AG20443 (cell line): ENCODE results near the gene OR8I2.
"Not testable (repeated sequence)": the region's sequence is repeated elsewhere in the genome, so short reads cannot be mapped to it uniquely, and the experiment has no call there.

Source experiments
- DNase-seq: peaks from one replicate; pipeline ENCODE4 v3.0.0; 2012; ENCODE audit warnings: low spot score, mixed read lengths

OR8I2 gene

GRCh38 chr11:56093008-56093407 lies at the start of gene OR8I2:
Gene OR8I2, plus strand, starts transcription at chr11:56093308. Its CDS starts 0 bp downstream, at chr11:56093308.
- no peak for DNase-seq

GRCh38 chr11:56045538-56045937 lies 47.6 kb upstream of the OR8I2 start:
- no peak for DNase-seq

GRCh38 chr11:56048480-56048879 lies 44.6 kb upstream of the OR8I2 start:
- DNase-seq = no peak

GRCh38 chr11:56049487-56049886 lies 43.6 kb upstream of the OR8I2 start:
- no peak for DNase-seq

- not testable (repeated sequence) for DNase-seq
Measured at GRCh38 chr11:56056366-56056765, 36.7 kb upstream of the OR8I2 start.

GRCh38 chr11:56057661-56058237 lies 35.4 kb upstream of the OR8I2 start:
- not testable (repeated sequence) for DNase-seq

GRCh38 chr11:56058260-56058780 lies 34.8 kb upstream of the OR8I2 start:
- not testable (repeated sequence) for DNase-seq

GRCh38 chr11:56066980-56067379 lies 26.1 kb upstream of the OR8I2 start:
- no peak for DNase-seq

- DNase-seq = no peak
Measured at GRCh38 chr11:56089697-56090096, 3.4 kb upstream of the OR8I2 start.

- no peak for DNase-seq
Measured at GRCh38 chr11:56103210-56103737, 10.2 kb downstream of the OR8I2 start, which contains the start of gene OR8H2. Gene OR8H2, plus strand, starts transcription at chr11:56103687. Its CDS starts 1,356 bp downstream, at chr11:56105043.

- no peak for DNase-seq
Measured at GRCh38 chr11:56122073-56122472, 29.0 kb downstream of the OR8I2 start, which contains the start of gene OR8H3. Gene OR8H3, plus strand, starts transcription at chr11:56122373. Its CDS starts 0 bp downstream, at chr11:56122373.

- no peak for DNase-seq
Measured at GRCh38 chr11:56140151-56140661, 47.1 kb downstream of the OR8I2 start, which contains the start of gene OR8J3. Gene OR8J3, minus strand, starts transcription at chr11:56140201. Its CDS starts 2,483 bp downstream, at chr11:56137718.

- DNase-seq = not testable (repeated sequence)
Measured at GRCh38 chr11:56143681-56144080, 50.6 kb downstream of the OR8I2 start.
